GM23338 (cell line): ENCODE data around the gene PSMB2.

Experiments
- CREB1 ChIP-seq: fragments of 250-450 bp; sonication (Bioruptor Pico); IDR thresholded peaks from 2 replicates; pipeline ENCODE4 v1.5.0; 2020; ENCODE audit warnings: low read depth, mild to moderate bottlenecking, moderate library complexity
- EZH2 ChIP-seq: fragments of 200-600 bp; sonication (generic); IDR thresholded peaks from one replicate; pipeline ENCODE4 v1.8.0; 2017; ENCODE audit warnings: antibody characterized with exemption, mild to moderate bottlenecking, low read depth; ENCODE audit not compliant: unreplicated experiment
- EZH2phosphoT487 ChIP-seq: fragments of 200-600 bp; sonication (generic); IDR thresholded peaks from one replicate; pipeline ENCODE4 v1.8.1; 2018; ENCODE audit warnings: antibody characterized with exemption; ENCODE audit not compliant: unreplicated experiment
- JUNB ChIP-seq: IDR thresholded peaks from one replicate; pipeline ENCODE4 v1.6.1; 2016; ENCODE audit warnings: antibody characterized with exemption; ENCODE audit not compliant: unreplicated experiment
- POLR2AphosphoS5 ChIP-seq: IDR thresholded peaks from 2 replicates; pipeline ENCODE4 v1.6.1; 2016; ENCODE audit warnings: antibody characterized with exemption, low read depth
- REST ChIP-seq: IDR thresholded peaks from one replicate; pipeline ENCODE4 v1.6.1; 2018; ENCODE audit warnings: antibody characterized with exemption; ENCODE audit not compliant: unreplicated experiment
- STAT1 ChIP-seq: IDR thresholded peaks from one replicate; pipeline ENCODE4 v1.6.1; 2016; ENCODE audit warnings: antibody characterized with exemption; ENCODE audit not compliant: unreplicated experiment
- ZNF114 ChIP-seq: fragments of 250-450 bp; sonication (Bioruptor Pico); IDR thresholded peaks from 2 replicates; pipeline ENCODE4 v1.5.0; 2020; ENCODE audit warnings: mild to moderate bottlenecking, moderate library complexity
- TF ChIP-seq, protein P1 (sequence below), 2 experiments: fragments of 200-600 bp in 1 of 2; sonication (generic) in 1 of 2; conservative IDR thresholded peaks; 2 replicates each; pipeline versions ENCODE4 v1.5.1 to v1.6.1; 2016 to 2017; ENCODE audit warnings: antibody characterized with exemption in 2 of 2, low read depth in 2 of 2, mild to moderate bottlenecking in 2 of 2, moderate library complexity in 1 of 2

GRCh38 chr1:35640380-35641232 is 720 bp downstream of the PSMB2 start:
- TF ChIP-seq POLR2AphosphoS5 (no peak), CREB1 (CRISPR knock-in tag) (no peak), REST (no peak), EZH2phosphoT487 (no peak), EZH2 (no peak), ZNF114 (no peak), STAT1 (no peak), JUNB (no peak)
- TF ChIP-seq, protein P1, sequence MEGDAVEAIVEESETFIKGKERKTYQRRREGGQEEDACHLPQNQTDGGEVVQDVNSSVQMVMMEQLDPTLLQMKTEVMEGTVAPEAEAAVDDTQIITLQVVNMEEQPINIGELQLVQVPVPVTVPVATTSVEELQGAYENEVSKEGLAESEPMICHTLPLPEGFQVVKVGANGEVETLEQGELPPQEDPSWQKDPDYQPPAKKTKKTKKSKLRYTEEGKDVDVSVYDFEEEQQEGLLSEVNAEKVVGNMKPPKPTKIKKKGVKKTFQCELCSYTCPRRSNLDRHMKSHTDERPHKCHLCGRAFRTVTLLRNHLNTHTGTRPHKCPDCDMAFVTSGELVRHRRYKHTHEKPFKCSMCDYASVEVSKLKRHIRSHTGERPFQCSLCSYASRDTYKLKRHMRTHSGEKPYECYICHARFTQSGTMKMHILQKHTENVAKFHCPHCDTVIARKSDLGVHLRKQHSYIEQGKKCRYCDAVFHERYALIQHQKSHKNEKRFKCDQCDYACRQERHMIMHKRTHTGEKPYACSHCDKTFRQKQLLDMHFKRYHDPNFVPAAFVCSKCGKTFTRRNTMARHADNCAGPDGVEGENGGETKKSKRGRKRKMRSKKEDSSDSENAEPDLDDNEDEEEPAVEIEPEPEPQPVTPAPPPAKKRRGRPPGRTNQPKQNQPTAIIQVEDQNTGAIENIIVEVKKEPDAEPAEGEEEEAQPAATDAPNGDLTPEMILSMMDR (conservative IDR thresholded peaks at IDR 0.05; ENCODE audit: low read depth in 2 of 2), result no peak
